ENCODE results near the gene TBC1D22B. TPM values are rescaled to one million over a fixed set of nuclear protein-coding genes. Genes with fewer than 3 reads are reported as not detected.

Gene TBC1D22B
- polyA plus RNA-seq, 1 experiment: 9.8 TPM

GRCh38 chr6:37273690-37274089 is 16.1 kb downstream of the TBC1D22B start:
- Histone ChIP-seq H3K27me3 (ENCODE audit: control insufficient read depth, insufficient read depth, low read length) (no peaks in the 10 kb centered on the region), H3K9me3 (ENCODE audit: control insufficient read depth, insufficient read depth, low read length) (no peaks in the 10 kb centered on the region), H3K27ac (ENCODE audit: low read depth, low read length) (no peak overlapping the region), H3K4me3 (ENCODE audit: low read depth, low read length) (no peak overlapping the region)
- ChIA-PET POLR2A (interaction anchor here (0.7 kb wide), 1 partner anchor 18 kb away, joined by 7 read pairs; no protein-coding TSS in a partner anchor), CTCF (no interaction called here)
- DNase-seq (ENCODE audit: low read depth, low spot score): no peak
- no peak for TF ChIP-seq CTCF (IDR thresholded peaks at IDR 0.05; ENCODE audit: low read depth, low read length)

DNA sequence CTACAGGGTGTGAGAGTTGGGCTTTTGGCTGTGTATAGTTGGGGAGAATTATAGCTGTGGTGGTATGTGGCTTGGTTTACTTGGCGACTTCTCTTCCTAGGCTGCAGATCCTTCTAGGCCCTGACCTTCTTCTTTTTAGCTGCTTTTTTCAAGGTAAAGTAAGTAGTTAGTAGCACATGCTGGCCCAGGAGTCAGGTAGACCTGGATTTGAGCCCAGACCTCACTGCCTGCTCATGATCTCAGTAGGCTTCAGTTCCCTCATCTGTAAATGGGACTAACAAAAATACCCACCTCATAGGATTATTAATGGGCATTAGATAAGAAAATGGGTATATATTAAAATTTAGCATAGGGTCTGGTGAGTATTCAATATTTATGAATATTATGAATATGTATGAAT is 17.8 kb downstream of the TBC1D22B start:
- H3K27ac ChIP-seq (ENCODE audit: low read depth, low read length): no peak overlapping the region
- no peaks in the 10 kb centered on the region for H3K27me3 ChIP-seq (ENCODE audit: control insufficient read depth, insufficient read depth, low read length)
- ChIA-PET POLR2A (no interaction called here), CTCF (no interaction called here)
- H3K4me3 ChIP-seq (ENCODE audit: low read depth, low read length): no peak overlapping the region
- TF ChIP-seq CTCF (IDR thresholded peaks at IDR 0.05; ENCODE audit: low read depth, low read length): no peak
- H3K9me3 ChIP-seq (ENCODE audit: control insufficient read depth, insufficient read depth, low read length): no peaks in the 10 kb centered on the region
- DNase-seq (ENCODE audit: low read depth, low spot score): no peak

DNA sequence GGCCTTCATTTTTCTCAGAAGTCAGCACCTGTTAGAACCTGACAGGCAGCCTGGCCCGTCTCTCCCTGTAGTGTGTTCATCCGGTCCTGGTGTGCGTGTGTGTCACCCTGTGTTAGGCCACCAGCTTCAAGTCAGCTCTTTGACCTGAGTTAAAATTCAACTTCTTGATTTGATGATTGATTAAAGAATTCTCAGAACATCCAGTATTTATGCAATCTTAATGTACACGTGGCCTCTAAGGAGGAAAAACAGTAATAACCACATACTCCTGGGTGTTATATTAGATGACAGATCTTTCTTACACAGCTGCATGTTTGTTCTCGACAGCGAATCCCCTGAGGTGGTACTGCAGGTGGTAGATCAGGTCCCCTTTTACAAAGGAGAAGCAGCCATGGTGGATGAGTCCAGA is 19.4 kb downstream of the TBC1D22B start:
- no peak for DNase-seq (ENCODE audit: low read depth, low spot score)
- POLR2A ChIA-PET: no interaction called here
- Histone ChIP-seq H3K27me3 (ENCODE audit: control insufficient read depth, insufficient read depth, low read length) (no peaks in the 10 kb centered on the region), H3K27ac (ENCODE audit: low read depth, low read length) (no peak overlapping the region), H3K9me3 (ENCODE audit: control insufficient read depth, insufficient read depth, low read length) (no peaks in the 10 kb centered on the region), H3K4me3 (ENCODE audit: low read depth, low read length) (no peak overlapping the region)
- CTCF ChIA-PET: interaction anchor here (0.7 kb wide), 1 partner anchor 392 kb away, joined by 3 read pairs; no protein-coding TSS in a partner anchor
- no peak for TF ChIP-seq CTCF (IDR thresholded peaks at IDR 0.05; ENCODE audit: low read depth, low read length)

DNA sequence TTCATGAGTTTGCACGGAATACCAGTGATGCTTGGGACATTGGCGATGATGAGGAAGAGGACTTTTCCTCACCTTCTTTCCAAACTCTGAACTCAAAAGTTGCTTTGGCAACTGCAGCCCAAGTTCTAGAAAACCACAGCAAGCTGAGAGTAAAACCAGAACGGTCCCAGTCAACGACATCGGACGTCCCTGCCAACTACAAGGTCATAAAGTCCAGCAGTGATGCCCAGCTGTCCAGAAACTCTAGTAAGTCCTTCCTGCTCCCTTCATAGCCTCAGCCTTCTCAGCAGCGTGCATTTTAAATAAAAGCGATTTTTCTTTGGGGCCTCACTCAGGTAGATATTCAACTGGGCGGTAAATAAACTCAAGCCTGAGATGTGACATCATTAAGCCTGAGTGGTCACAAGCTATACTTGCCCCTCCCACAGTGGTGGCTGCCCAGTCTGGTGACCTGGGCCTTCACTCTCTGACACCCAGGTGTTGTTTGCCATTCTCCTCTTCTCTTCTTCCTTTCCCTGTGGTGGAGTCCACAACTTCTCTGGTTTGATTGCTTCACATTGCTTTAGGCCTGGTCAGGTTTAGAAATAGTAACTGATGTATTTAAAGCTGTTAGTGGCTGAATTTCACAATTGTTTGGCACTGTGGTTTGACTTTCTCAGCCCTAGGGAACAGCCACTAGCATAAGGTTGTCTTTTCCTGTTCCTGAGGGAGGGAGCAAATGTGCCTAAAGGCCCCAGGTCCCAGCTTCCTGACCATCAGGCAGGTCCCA is 22.0 kb downstream of the TBC1D22B start:
- TF ChIP-seq CTCF (IDR thresholded peaks at IDR 0.05; ENCODE audit: low read depth, low read length): no peak
- no peaks in the 10 kb centered on the region for H3K9me3 ChIP-seq (ENCODE audit: control insufficient read depth, insufficient read depth, low read length)
- H3K27me3 ChIP-seq (ENCODE audit: control insufficient read depth, insufficient read depth, low read length): no peaks in the 10 kb centered on the region
- no peak for DNase-seq (ENCODE audit: low read depth, low spot score)
- H3K27ac ChIP-seq (ENCODE audit: low read depth, low read length): peak overlapping the region; percentile 75
- ChIA-PET CTCF (interaction anchor here (0.9 to 1.2 kb wide), 2 partner anchors 16 to 46 kb away, joined by 3 read pairs; no protein-coding TSS in a partner anchor), POLR2A (interaction anchor here (1.2 kb wide), 1 partner anchor 37 kb away, joined by 5 read pairs; no protein-coding TSS in a partner anchor)
- H3K4me3 ChIP-seq (ENCODE audit: low read depth, low read length): no peak overlapping the region

- H3K9me3 ChIP-seq (ENCODE audit: control insufficient read depth, insufficient read depth, low read length): no peaks in the 10 kb centered on the region
- no peak for TF ChIP-seq CTCF (IDR thresholded peaks at IDR 0.05; ENCODE audit: low read depth, low read length)
- no peaks in the 10 kb centered on the region for H3K27me3 ChIP-seq (ENCODE audit: control insufficient read depth, insufficient read depth, low read length)
- no peak overlapping the region for H3K4me3 ChIP-seq (ENCODE audit: low read depth, low read length)
- no peak for DNase-seq (ENCODE audit: low read depth, low spot score)
- POLR2A ChIA-PET: interaction anchor here (1.2 kb wide), 1 partner anchor 38 kb away, joined by 5 read pairs; no protein-coding TSS in a partner anchor
- CTCF ChIA-PET: interaction anchor here (0.6 to 1.2 kb wide), 4 partner anchors 14 to 262 kb away, joined by 3 to 4 read pairs (median 3); no protein-coding TSS in a partner anchor
- peak overlapping the region; percentile 75 for H3K27ac ChIP-seq (ENCODE audit: low read depth, low read length)
These were observed 22.8 kb downstream of the TBC1D22B start for GRCh38 chr6:37280162-37280887.
